Stimulated activated CD4-positive, alpha-beta T cell treated with anti-CD3 and anti-CD28 coated beads, Interleukin-2, amount 100 ng/mL, for 24 hours (primary cell): ENCODE measurements around the gene SF3A2.

Experiments
- DNase-seq, 2 donors: peaks; one replicate each; pipeline ENCODE4 v3.0.0-alpha.2; 2020

The SF3A2 gene

DNA sequence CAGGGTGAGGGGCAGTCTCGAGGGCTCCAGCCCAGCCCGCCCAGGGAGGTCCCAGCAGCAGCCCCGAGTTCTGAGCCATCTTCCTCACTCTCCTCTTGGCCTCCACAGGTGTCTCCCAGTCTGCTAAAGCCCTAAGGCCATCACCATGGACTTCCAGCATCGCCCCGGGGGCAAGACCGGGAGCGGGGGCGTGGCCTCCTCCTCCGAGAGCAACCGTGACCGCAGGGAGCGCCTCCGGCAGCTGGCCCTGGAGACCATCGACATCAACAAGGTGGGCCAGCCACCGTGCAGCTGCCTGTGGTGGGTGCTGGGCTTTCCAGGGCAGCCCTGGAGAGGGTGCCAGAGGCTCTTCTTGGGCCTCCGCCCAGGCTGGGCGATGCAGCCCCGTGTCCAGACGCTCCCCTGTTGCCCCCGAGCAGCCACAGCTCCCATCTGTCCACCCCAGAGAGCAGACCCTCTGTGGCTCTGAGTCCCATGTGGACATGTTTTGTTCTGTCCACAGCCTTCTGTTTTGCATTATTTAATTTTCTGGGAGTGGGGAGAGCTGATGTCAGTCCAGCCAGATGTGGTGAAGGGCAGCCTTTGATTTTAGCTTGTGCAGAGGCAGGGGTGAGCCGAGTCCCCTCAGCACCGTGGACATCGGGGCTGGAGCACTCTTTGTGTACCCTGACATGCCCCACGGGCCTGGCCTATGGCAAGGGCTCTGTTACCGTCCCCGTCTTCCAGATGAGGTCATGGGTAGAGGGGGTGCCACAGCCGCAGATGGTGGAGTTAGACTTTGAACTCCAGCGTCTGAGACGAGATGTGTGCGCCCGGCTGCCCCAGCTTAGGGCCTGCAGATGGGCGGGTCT, 6.9 kb downstream of the SF3A2 start:
- no peak for DNase-seq

DNA sequence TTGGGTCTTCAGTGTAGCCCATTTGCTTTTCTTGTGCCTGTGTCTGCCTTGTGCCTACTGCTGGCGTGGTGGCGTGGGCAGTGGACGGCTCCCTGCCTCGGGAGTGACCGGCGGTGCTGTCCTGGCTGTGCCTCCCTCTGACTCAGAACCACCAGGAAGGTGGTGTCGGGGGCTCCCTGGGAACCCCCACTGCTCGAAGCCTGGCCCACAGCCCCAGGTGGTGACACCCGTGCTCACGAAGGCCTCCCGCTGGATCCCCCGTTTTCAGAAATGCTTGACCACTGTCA, 7.4 kb downstream of the SF3A2 start:
- no peak for DNase-seq

GRCh38 chr19:2244486-2244885, 7.9 kb downstream of the SF3A2 start:
- DNase-seq, result no peak

GRCh38 chr19:2245273-2245672, 8.6 kb downstream of the SF3A2 start:
- DNase-seq, result no peak

DNA sequence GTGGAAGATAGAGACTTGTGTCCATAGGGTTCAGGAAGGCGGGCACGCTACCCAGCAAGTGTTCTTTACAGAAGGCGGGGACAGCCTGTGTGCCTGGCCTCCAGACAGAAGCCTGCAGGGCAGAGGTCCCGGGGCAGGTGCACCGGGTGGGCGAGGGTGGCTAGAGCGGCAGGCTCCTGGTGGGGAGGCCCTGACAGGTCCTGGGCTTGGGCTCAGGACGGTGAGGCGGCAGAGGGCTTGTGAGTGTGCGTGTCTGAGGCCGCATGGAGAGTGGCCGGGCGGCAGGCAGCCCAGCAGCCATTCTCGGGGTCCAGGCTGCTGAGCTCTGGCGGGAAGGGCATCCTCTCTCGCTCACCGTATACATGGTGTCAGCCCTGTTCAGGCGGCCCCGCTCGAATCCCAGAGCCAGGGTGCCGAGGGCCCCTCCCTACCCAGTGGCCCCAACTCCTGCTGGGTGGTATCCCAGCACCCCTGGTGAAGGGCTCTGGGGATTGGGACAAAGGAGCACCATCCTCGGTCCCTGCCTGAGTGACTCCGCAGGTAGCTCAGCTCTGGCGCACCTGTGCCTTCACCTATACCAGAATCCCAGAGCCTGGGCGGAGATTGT, 9.5 kb downstream of the SF3A2 start:
- DNase-seq, result no peak

- DNase-seq, result no peak
Measured at GRCh38 chr19:2246801-2247361, 10.3 kb downstream of the SF3A2 start.

DNA sequence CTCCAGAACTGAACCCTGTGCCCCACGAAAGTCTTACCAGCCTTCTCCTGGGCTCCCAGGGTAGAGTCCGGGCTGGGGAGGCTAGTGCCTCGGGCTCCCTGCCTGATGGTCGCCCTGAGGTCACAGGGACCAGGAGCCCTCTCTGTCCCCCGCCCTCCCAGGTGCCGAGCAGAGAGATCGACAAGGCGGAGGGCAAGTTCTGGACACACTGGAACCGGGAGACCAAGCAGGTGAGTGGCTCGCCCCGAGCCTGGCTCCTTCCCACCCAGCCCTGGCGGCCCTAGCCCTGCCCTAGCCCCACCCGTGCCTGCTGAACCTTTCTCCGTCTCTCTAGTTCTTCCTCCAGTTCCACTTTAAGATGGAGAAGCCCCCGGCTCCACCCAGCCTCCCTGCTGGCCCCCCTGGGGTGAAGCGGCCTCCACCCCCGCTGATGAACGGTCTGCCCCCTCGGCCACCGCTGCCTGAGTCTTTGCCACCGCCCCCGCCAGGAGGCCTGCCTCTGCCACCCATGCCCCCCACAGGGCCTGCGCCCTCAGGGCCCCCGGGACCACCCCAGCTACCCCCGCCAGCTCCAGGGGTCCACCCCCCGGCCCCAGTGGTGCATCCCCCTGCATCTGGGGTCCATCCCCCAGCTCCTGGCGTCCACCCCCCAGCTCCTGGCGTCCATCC, 10.9 kb downstream of the SF3A2 start:
- DNase-seq, result no peak

DNA sequence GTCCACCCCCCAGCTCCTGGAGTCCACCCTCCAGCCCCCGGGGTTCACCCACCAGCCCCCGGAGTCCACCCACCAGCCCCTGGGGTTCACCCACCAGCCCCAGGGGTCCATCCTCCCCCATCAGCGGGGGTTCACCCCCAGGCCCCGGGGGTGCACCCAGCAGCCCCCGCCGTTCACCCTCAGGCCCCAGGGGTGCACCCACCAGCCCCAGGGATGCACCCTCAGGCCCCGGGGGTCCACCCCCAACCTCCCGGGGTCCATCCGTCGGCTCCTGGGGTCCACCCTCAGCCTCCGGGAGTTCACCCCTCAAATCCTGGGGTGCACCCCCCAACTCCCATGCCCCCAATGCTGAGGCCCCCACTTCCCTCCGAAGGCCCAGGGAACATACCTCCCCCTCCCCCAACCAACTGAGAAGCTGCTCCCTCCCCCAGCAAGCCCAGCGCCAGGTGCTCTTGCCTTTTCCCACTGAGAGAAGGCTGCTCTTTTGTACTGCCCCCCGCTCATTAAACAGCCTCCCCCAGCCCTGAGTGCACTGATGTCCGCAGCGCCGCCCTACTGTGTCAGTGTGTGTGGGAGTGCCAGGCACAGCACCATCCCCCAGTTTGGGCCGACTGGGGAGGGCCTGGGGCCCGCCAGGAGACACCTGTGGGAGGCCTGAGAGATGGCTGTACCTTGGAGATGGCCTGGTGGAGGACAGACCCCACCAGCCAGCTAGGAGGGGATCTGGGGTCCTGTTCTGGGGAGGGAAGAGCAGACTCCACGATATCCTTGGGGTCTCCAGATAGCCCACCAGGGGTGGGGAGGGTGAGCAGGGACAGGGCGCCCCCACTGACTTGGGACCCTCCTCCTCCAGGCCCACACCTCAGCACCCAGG, 11.7 kb downstream of the SF3A2 start:
- no peak for DNase-seq

- DNase-seq, result no peak
Measured at GRCh38 chr19:2249010-2249866, 12.6 kb downstream of the SF3A2 start, which contains the start of gene AMH. TSS of gene AMH (plus strand) at chr19:2249323. CDS start at chr19:2249333, 10 bp downstream.

- DNase-seq, result no peak
Measured at GRCh38 chr19:2249880-2250765, 13.5 kb downstream of the SF3A2 start.

GRCh38 chr19:2250766-2251105, 14.1 kb downstream of the SF3A2 start:
- DNase-seq, result no peak

GRCh38 chr19:2251106-2252054, 14.8 kb downstream of the SF3A2 start:
- no peak for DNase-seq

- DNase-seq, result no peak
Measured at GRCh38 chr19:2252055-2252796, 15.6 kb downstream of the SF3A2 start.

GRCh38 chr19:2252797-2253105, 16.1 kb downstream of the SF3A2 start:
- DNase-seq, result no peak

DNA sequence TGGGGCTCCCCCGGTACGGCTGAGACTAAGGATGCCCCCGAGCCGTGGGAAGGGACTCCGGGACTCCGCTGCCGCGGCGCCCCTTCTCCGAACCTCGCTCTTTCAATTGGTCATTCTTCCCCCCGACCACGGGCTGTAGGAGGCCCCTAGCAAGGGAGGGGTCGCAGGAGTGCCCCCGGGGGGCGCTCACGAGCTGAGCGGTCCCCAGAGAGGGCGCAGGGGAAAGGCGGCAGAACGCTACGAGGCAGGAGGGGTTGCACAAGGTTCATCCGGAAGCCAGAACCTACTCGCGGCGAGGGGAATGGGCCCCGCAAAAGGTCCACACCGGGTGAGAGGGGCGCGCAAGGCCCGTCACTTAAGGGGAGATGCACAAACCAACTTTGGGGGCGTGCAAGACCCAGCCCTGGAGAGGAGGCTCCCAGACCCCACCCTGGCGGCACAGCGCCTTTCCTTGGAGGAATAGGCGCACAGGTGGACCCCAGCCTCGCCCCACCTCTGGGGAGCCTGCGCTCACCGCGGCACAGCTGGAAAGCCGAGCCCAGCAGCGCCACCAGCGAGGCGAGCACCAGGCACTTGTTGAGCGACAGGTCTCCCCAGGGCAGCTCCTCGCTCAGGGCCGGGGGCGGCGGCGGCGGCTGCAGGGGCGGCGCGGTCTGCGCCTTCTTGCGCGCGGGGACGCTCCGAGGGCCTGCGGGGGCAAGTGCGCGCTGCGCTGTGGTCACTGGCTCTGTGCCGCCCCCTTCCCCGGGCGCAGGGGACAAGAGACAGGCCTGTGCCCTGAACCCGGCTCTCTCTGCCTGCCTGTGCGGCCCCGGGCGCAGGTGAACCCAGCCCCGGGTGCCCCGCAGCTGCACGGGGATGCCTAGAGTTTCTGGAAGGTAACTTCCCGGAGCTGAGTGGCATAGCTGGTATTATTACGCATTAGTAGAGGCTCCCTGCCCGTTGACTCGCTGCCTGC, 16.8 kb downstream of the SF3A2 start:
- DNase-seq, result peak in 1 of 2 donors; percentile 47

GRCh38 chr19:2254064-2254872, 17.6 kb downstream of the SF3A2 start:
- no peak for DNase-seq
